SU-DHL-6 (cell line): Measurements from ENCODE around the gene PBX2.
A peak's percentile ranks its signal among the peaks of the same experiment; 100 is the strongest.
"Not testable (repeated sequence)": the region's sequence is repeated elsewhere in the genome, so short reads cannot be mapped to it uniquely, and the experiment has no call there.

Source experiments
- H2AFZ ChIP-seq: fragments of 200-600 bp; sonication (generic); 2 replicates; pipeline ENCODE4 v1.6.1; 2014; ENCODE audit warnings: low read depth, mild to moderate bottlenecking, moderate library complexity, mixed read lengths, antibody characterized with exemption, low read length; ENCODE audit not compliant: severe bottlenecking
- H3F3A ChIP-seq: fragments of 200-600 bp; shearing (Covaris generic); 2 replicates; pipeline ENCODE4 v1.6.0; 2016; ENCODE audit warnings: antibody characterized with exemption, mild to moderate bottlenecking; ENCODE audit not compliant: insufficient read depth
- H3K27ac ChIP-seq: fragments of 200-600 bp; sonication (generic); 2 replicates; pipeline ENCODE4 v1.5.1; 2016; ENCODE audit warnings: low read depth, mild to moderate bottlenecking, low read length, moderate library complexity, mixed read lengths
- H3K27me3 ChIP-seq: fragments of 200-600 bp; sonication (generic), shearing (Covaris generic); 2 replicates; pipeline ENCODE4 v1.6.0; 2014; ENCODE audit warnings: mild to moderate bottlenecking, low read length
- H3K36me3 ChIP-seq: fragments of 200-600 bp; sonication (generic); 2 replicates; pipeline ENCODE4 v1.6.1; 2014; ENCODE audit warnings: mild to moderate bottlenecking, low read length, mixed read lengths
- H3K4me2 ChIP-seq: fragments of 300-600, 200-600 bp; shearing (Covaris generic), sonication (generic); 2 replicates; pipeline ENCODE4 v1.6.0; 2014; ENCODE audit warnings: low read length, low read depth, mild to moderate bottlenecking; ENCODE audit not compliant: poor library complexity, severe bottlenecking
- H3K4me3 ChIP-seq: fragments of 200-600 bp; sonication (generic); 2 replicates; pipeline ENCODE4 v1.5.1; 2014; ENCODE audit warnings: antibody characterized with exemption, low read length, mild to moderate bottlenecking, mixed read lengths; ENCODE audit not compliant: insufficient read depth, poor library complexity, severe bottlenecking
- H3K79me2 ChIP-seq: fragments of 200-600 bp; sonication (generic); 2 replicates; pipeline ENCODE4 v1.6.1; 2014; ENCODE audit warnings: mild to moderate bottlenecking, low read length, moderate library complexity; ENCODE audit not compliant: insufficient read depth
- H3K9ac ChIP-seq: fragments of 200-600 bp; sonication (generic); 2 replicates; pipeline ENCODE4 v1.7.0; 2014; ENCODE audit warnings: mild to moderate bottlenecking, low read length
- H3K9me2 ChIP-seq: fragments of 200-600 bp; sonication (generic); replicated peaks from 2 replicates; pipeline ENCODE4 v1.6.1; 2014; ENCODE audit warnings: low read length; ENCODE audit not compliant: insufficient read depth
- H3K9me3 ChIP-seq: fragments of 200-600 bp; sonication (generic); 2 replicates; pipeline ENCODE4 v1.6.1; 2014; ENCODE audit warnings: low read length, mixed read lengths; ENCODE audit not compliant: insufficient read depth
- H4K20me1 ChIP-seq: fragments of 200-600 bp; sonication (generic); 2 replicates; pipeline ENCODE4 v1.6.1; 2014; ENCODE audit warnings: low read depth, mild to moderate bottlenecking, antibody characterized with exemption, low read length, moderate library complexity, mixed read lengths
- EZH2phosphoT487 ChIP-seq: fragments of 200-600 bp; sonication (generic), shearing (Covaris generic); conservative IDR thresholded peaks from 2 replicates; pipeline ENCODE4 v1.6.1; 2018; ENCODE audit warnings: mild to moderate bottlenecking, antibody characterized with exemption, low read length, moderate library complexity, mixed read lengths
- TF ChIP-seq, protein P1 (sequence below): fragments of 200-600 bp; sonication (generic); IDR thresholded peaks from one replicate; pipeline ENCODE4 v1.5.1; 2017; ENCODE audit warnings: antibody characterized with exemption, mild to moderate bottlenecking, low read length, moderate library complexity; ENCODE audit not compliant: insufficient read depth, poor library complexity, severe bottlenecking

Gene PBX2

GRCh38 chr6:32189742-32190053, 304 bp downstream of the PBX2 start:
- Histone ChIP-seq H3K4me3 (peak overlapping the region; percentile 59), H3K9me2 (no peaks in the 10 kb centered on the region), H3K36me3 (no peaks in the 10 kb centered on the region), H2AFZ (no peak overlapping the region), H3K4me2 (peak overlapping the region; percentile 95), H3K27me3 (no peaks in the 10 kb centered on the region), H3F3A (peaks cover 29% of the 10 kb centered on the region), H3K9me3 (no peaks in the 10 kb centered on the region), H3K9ac (peak overlapping the region; percentile 91), H4K20me1 (no peaks in the 10 kb centered on the region), H3K27ac (peak overlapping the region; percentile 87), H3K79me2 (peaks cover 30% of the 10 kb centered on the region)
- no peak for TF ChIP-seq EZH2phosphoT487
- TF ChIP-seq, protein P1, sequence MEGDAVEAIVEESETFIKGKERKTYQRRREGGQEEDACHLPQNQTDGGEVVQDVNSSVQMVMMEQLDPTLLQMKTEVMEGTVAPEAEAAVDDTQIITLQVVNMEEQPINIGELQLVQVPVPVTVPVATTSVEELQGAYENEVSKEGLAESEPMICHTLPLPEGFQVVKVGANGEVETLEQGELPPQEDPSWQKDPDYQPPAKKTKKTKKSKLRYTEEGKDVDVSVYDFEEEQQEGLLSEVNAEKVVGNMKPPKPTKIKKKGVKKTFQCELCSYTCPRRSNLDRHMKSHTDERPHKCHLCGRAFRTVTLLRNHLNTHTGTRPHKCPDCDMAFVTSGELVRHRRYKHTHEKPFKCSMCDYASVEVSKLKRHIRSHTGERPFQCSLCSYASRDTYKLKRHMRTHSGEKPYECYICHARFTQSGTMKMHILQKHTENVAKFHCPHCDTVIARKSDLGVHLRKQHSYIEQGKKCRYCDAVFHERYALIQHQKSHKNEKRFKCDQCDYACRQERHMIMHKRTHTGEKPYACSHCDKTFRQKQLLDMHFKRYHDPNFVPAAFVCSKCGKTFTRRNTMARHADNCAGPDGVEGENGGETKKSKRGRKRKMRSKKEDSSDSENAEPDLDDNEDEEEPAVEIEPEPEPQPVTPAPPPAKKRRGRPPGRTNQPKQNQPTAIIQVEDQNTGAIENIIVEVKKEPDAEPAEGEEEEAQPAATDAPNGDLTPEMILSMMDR: no peak

GRCh38 chr6:32189069-32189741, 797 bp downstream of the PBX2 start:
- Histone ChIP-seq H3K36me3 (no peaks in the 10 kb centered on the region), H3K4me3 (peak overlapping the region; percentile 59), H3K4me2 (peak overlapping the region; percentile 95), H3F3A (peaks cover 25% of the 10 kb centered on the region), H3K27me3 (no peaks in the 10 kb centered on the region), H4K20me1 (no peaks in the 10 kb centered on the region), H2AFZ (no peak overlapping the region), H3K9me3 (no peaks in the 10 kb centered on the region), H3K9ac (peak overlapping the region; percentile 91), H3K9me2 (no peaks in the 10 kb centered on the region), H3K27ac (peak overlapping the region; percentile 87), H3K79me2 (peaks cover 30% of the 10 kb centered on the region)
- TF ChIP-seq, protein P1: no peak
- TF ChIP-seq EZH2phosphoT487: no peak

DNA sequence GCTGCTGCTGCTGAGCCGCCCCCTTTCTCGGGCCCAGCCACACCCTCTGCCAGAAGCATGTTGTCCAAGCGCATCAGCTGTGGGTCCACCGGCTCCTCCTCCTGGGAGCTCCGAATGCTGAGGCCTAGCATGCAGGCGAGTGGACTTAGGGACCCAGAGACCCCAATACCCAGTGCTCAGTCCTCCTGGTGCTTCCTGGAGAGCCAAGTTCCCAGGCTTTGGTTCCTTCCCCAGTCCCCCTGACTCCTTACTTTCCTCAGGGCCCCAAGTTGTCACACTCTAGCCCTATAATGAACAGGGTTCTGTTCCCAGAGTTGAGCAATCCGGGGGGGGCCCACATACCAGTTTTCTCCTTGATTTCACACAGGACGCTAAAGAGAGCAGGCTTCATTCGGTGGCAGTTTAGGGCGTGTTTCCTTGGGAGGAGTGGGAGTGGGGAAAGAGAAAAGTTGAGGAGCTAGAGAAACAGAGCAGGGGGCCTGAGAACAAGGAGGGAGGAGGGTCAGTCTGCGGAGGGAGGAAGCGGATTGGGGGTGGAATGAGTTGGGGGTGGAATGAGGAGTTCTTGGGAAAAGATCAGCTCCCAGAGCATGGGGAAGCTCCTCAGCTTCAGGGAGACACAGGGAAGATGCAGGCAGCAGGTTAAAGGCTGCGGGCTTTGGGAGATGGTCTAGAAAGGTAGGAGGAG, 1.5 kb downstream of the PBX2 start:
- Histone ChIP-seq H3K27me3 (no peaks in the 10 kb centered on the region), H3K4me3 (peak overlapping the region; percentile 59), H3K9me3 (no peaks in the 10 kb centered on the region), H3K9me2 (no peaks in the 10 kb centered on the region), H2AFZ (no peak overlapping the region), H3K79me2 (peaks cover 30% of the 10 kb centered on the region), H3F3A (peaks cover 18% of the 10 kb centered on the region), H3K36me3 (no peaks in the 10 kb centered on the region), H3K27ac (peak overlapping the region; percentile 87), H3K9ac (peak overlapping the region; percentile 91), H4K20me1 (no peaks in the 10 kb centered on the region), H3K4me2 (peak overlapping the region; percentile 95)
- TF ChIP-seq, protein P1: no peak
- TF ChIP-seq EZH2phosphoT487: no peak

- H3K36me3 ChIP-seq, H4K20me1 ChIP-seq, H3K9me3 ChIP-seq, H3K27me3 ChIP-seq, H3K27ac ChIP-seq, H3K9me2 ChIP-seq, H3K4me3 ChIP-seq, H2AFZ ChIP-seq, H3K4me2 ChIP-seq, H3K9ac ChIP-seq: not testable (repeated sequence)
- Histone ChIP-seq H3K79me2 (peaks cover 30% of the 10 kb centered on the region), H3F3A (peaks cover 12% of the 10 kb centered on the region)
Measured at GRCh38 chr6:32187725-32188380, 2.1 kb downstream of the PBX2 start.
